ENCODE measurements around the gene NR2C2. TPM values are rescaled to one million over a fixed set of nuclear protein-coding genes. Genes with fewer than 3 reads are reported as not detected.

Gene NR2C2
- total RNA-seq, 1 experiment from 2014 or later = 38.5 TPM

GRCh38 chr3:14957925-14958324 is 10.5 kb downstream of the NR2C2 start:
- H3K9me3 Mint-ChIP-seq = no peaks in the 10 kb centered on the region
- no peak overlapping the region for H2BK12ac ChIP-seq (ENCODE audit: insufficient read length, low read depth, low read length)
- no peaks in the 10 kb centered on the region for H3K9me3 ChIP-seq (ENCODE audit: control insufficient read depth, low read depth, low read length)
- no peak overlapping the region for H2AK5ac ChIP-seq (ENCODE audit: insufficient read length, low read length)
- H4K8ac ChIP-seq (replicated peaks; ENCODE audit: insufficient read length, low read depth, low read length) = no peak overlapping the region
- no peak overlapping the region for H3K14ac ChIP-seq (ENCODE audit: insufficient read depth, low read length)
- no peak overlapping the region for H3T11ph ChIP-seq (ENCODE audit: low read length)
- no peak overlapping the region for H3K27ac ChIP-seq (ENCODE audit: insufficient read length, low read depth, low read length)
- no peaks in the 10 kb centered on the region for H4K20me1 ChIP-seq (ENCODE audit: control insufficient read depth, insufficient read depth, insufficient read length)
- no peak overlapping the region for H3K4me2 ChIP-seq (ENCODE audit: insufficient read depth, insufficient read length, low read length)
- H3K4me1 Mint-ChIP-seq = peaks cover 10 to 18% of the 10 kb centered on the region in 2 experiments
- H3K79me2 ChIP-seq (ENCODE audit: insufficient read depth, low read length) = peaks cover 8% of the 10 kb centered on the region; the same call in 1 of the 2 replicates
- no peak overlapping the region for H3K56ac ChIP-seq (ENCODE audit: insufficient read length, low read depth, low read length)
- H4K91ac ChIP-seq (ENCODE audit: insufficient read length, low read depth, low read length) = no peak overlapping the region
- no peak overlapping the region for H2BK15ac ChIP-seq (ENCODE audit: low read depth, low read length)
- H2BK120ac ChIP-seq (ENCODE audit: low read depth, low read length, poor library complexity, severe bottlenecking) = no peak overlapping the region
- no peaks in the 10 kb centered on the region for H3K23me2 ChIP-seq (ENCODE audit: insufficient read length, low read depth, low read length, poor library complexity, severe bottlenecking)
- no peak overlapping the region for H2AFZ ChIP-seq (ENCODE audit: low read length)
- no peaks in the 10 kb centered on the region for H3K4me1 ChIP-seq (ENCODE audit: insufficient read depth, low read length)
- DNase-seq = no peak
- H3K27me3 Mint-ChIP-seq (ENCODE audit: low read depth) = no peaks in the 10 kb centered on the region
- H3K18ac ChIP-seq (ENCODE audit: insufficient read length, low read depth, low read length) = no peak overlapping the region
- H3K79me1 ChIP-seq (ENCODE audit: insufficient read depth, low read depth, low read length, poor library complexity, severe bottlenecking) = no peaks in the 10 kb centered on the region
- peaks cover 10 to 33% (median 21%) of the 10 kb centered on the region in 3 experiments; a peak in 6 of 7 replicates for H3K36me3 Mint-ChIP-seq (ENCODE audit: insufficient read depth in 1 of 3, low read depth in 3 of 3)
- no CpG with 5 or more reads among the region's 1 CpG for WGBS (ENCODE audit: extremely low coverage, insufficient read length, low lambda C conversion rate)
- TF ChIP-seq CTCF (conservative IDR thresholded peaks at IDR 0.05) = no peak
- peak overlapping the region in 2 of 3 experiments; percentile 14 to 31; a peak in 2 of 7 replicates for H3K27ac Mint-ChIP-seq
- no peak overlapping the region for H3K9ac ChIP-seq (ENCODE audit: extremely low read depth, insufficient read length, low read length)
- no peak overlapping the region for H4K5ac ChIP-seq (ENCODE audit: insufficient read length, low read depth, low read length)
- H2BK20ac ChIP-seq (ENCODE audit: low read depth, low read length, poor library complexity, severe bottlenecking) = no peak overlapping the region
- H3K23ac ChIP-seq (ENCODE audit: insufficient read length, low read depth, low read length) = no peak overlapping the region
- no peaks in the 10 kb centered on the region for H3K27me3 ChIP-seq (ENCODE audit: insufficient read depth, low read length)
- no peak overlapping the region for H3K4me3 Mint-ChIP-seq
- no peak overlapping the region for H3K4ac ChIP-seq (ENCODE audit: low read depth, low read length)
- H2BK5ac ChIP-seq (ENCODE audit: insufficient read length, low read length) = no peak overlapping the region

Measured in H9 (cell line).